ENCODE results near the gene TPP1. TPM values are rescaled to one million over a fixed set of nuclear protein-coding genes. Genes with fewer than 3 reads are reported as not detected.

The TPP1 gene
- total and polyA plus RNA-seq, 10 of the 15 experiments (the other 5 are each of a cell fraction or from before 2014, with no cell fraction given), result 7.5 to 64.6 (median 38.3) TPM

DNA sequence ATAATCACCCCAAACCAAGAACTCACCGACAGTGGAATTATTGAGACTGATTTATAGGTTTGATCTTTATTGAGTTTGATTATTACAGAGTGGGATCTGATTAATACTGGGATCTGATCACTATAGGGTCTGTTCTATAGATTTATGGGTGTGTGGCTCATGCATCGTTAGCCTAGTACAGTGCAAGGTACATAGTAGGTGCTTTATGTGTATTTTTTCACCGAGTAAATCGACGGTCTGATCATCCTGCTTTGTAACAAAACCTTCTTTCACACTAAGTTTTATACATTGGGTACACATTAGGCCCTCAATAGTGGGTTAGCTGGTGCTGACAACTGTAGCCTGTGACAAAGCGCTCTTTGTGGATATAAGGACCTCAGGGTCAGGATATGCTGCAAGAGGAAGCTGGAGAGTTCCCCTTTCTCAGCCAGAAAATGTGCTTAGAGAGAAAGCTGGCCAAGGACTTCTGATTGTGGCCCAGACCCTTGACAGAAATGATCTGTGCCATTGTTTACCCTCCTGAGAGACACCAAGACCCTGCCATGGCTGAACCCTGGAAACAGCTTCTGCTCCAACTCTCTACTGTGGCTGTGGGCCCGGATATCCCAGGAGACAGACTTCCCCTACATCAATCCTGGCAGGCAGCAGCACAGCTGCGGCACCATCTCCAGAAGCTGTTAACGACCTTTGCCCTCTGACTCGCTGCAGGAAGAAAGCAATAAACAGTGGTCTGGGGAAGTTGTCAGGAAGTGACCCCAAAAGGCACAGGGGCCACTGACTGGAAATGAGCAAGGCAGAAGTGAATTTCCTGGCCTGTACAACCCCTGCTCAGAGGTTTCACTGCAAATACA lies 16.1 kb upstream of the TPP1 start:
- CTCF ChIA-PET, result no interaction called here
- in situ Hi-C loops (cut with MboI) (no loop called here), intact Hi-C loops (cut with micrococcal nuclease; ENCODE audit: unreplicated experiment) (no loop called here)
- Histone ChIP-seq H4K20me1 (ENCODE audit: control insufficient read depth, insufficient read depth) (no peaks in the 10 kb centered on the region), H3K9ac (ENCODE audit: control insufficient read depth, insufficient read depth, low read length) (no peak overlapping the region), H3K27ac (ENCODE audit: control insufficient read depth, insufficient read depth) (no peak overlapping the region), H3K4me1 (ENCODE audit: control insufficient read depth, insufficient read depth, low read length) (no peaks in the 10 kb centered on the region), H3K9me3 (replicated peaks; ENCODE audit: control insufficient read depth, insufficient read depth, low read length) (no peaks in the 10 kb centered on the region), H2AFZ (ENCODE audit: control insufficient read depth, low read depth, low read length) (no peak overlapping the region), H3K27me3 (replicated peaks in 1 of 2; ENCODE audit: control insufficient read depth in 2 of 2, insufficient read depth in 2 of 2, low read length in 1 of 2) (no peaks in the 10 kb centered on the region), H3K36me3 (ENCODE audit: control insufficient read depth in 2 of 2, insufficient read depth in 2 of 2, low read length in 1 of 2) (no peaks in the 10 kb centered on the region), H3K4me3 (no peak overlapping the region), H3K4me2 (ENCODE audit: control insufficient read depth, insufficient read depth) (no peak overlapping the region), H3K79me2 (ENCODE audit: control insufficient read depth, insufficient read depth, low read length) (no peaks in the 10 kb centered on the region)
- BruUV-seq (replicated peaks), result no TSS peak
- ATAC-seq, result peak; percentile 13; the same call in 1 of the 3 replicates
- RAD21 ChIA-PET (ENCODE audit: unreplicated experiment), result no interaction called here
- no peak for FAIRE-seq
- SMC1A ChIA-PET (ENCODE audit: uncharacterized antibody, unreplicated experiment), result interaction anchor here (0.9 to 1.5 kb wide), 4 partner anchors 12 to 32 kb away, joined by 4 read pairs; no protein-coding TSS in a partner anchor
- POLR2A ChIA-PET, result interaction anchor here (0.9 to 1.4 kb wide), 3 partner anchors 24 to 48 kb away, joined by 3 to 4 read pairs (median 3); partner anchors contain the start of genes MRPL17 and TAF10
- DNase-seq (ENCODE audit: low read depth, low spot score), result no peak
- 47% methylated on average over 10 of the region's 10 CpGs for WGBS (ENCODE audit: insufficient coverage, insufficient replicate concordance, low lambda C conversion rate, missing lambda C conversion rate)
- TF ChIP-seq, protein P1, sequence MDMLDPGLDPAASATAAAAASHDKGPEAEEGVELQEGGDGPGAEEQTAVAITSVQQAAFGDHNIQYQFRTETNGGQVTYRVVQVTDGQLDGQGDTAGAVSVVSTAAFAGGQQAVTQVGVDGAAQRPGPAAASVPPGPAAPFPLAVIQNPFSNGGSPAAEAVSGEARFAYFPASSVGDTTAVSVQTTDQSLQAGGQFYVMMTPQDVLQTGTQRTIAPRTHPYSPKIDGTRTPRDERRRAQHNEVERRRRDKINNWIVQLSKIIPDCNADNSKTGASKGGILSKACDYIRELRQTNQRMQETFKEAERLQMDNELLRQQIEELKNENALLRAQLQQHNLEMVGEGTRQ (IDR thresholded peaks at IDR 0.05; ENCODE audit: borderline replicate concordance, low read depth, low read length), result no peak
- TF ChIP-seq CREB1 (IDR thresholded peaks at IDR 0.05; ENCODE audit: low read depth) (no peak), MYB (IDR thresholded peaks at IDR 0.05; ENCODE audit: borderline replicate concordance, low read depth, low read length) (no peak), STAT3 (IDR thresholded peaks at IDR 0.05; ENCODE audit: low read depth, low read length) (no peak), LARP7 (IDR thresholded peaks at IDR 0.05) (no peak), NR2C1 (IDR thresholded peaks at IDR 0.05) (peak; percentile 42; the same call in 1 of the 2 replicates), NR2F1 (conservative IDR thresholded peaks at IDR 0.05) (peak; percentile 59), KAT2A (conservative IDR thresholded peaks at IDR 0.05; ENCODE audit: control insufficient read depth, low read depth, low read length) (no peak), IKZF1 (conservative IDR thresholded peaks at IDR 0.05) (peak; percentile 48), IKZF2 (IDR thresholded peaks at IDR 0.05) (0 out of 4 replicates have a peak, but pooled peaks of 1 of the 2 experiments have one; percentile 21), POLR2A (IDR thresholded peaks at IDR 0.05; ENCODE audit: low read depth, low read length) (no peak), TBL1XR1 (IDR thresholded peaks at IDR 0.05; ENCODE audit: low read depth, low read length) (no peak), CHD4 (IDR thresholded peaks at IDR 0.05) (no peak), CBX5 (IDR thresholded peaks at IDR 0.05; ENCODE audit: low read depth) (no peak), TARDBP (IDR thresholded peaks at IDR 0.05; ENCODE audit: borderline replicate concordance) (no peak)
- TF ChIP-seq, protein P2, sequence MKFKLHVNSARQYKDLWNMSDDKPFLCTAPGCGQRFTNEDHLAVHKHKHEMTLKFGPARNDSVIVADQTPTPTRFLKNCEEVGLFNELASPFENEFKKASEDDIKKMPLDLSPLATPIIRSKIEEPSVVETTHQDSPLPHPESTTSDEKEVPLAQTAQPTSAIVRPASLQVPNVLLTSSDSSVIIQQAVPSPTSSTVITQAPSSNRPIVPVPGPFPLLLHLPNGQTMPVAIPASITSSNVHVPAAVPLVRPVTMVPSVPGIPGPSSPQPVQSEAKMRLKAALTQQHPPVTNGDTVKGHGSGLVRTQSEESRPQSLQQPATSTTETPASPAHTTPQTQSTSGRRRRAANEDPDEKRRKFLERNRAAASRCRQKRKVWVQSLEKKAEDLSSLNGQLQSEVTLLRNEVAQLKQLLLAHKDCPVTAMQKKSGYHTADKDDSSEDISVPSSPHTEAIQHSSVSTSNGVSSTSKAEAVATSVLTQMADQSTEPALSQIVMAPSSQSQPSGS (IDR thresholded peaks at IDR 0.05; ENCODE audit: low read length), result no peak
- TF ChIP-seq, protein P3, sequence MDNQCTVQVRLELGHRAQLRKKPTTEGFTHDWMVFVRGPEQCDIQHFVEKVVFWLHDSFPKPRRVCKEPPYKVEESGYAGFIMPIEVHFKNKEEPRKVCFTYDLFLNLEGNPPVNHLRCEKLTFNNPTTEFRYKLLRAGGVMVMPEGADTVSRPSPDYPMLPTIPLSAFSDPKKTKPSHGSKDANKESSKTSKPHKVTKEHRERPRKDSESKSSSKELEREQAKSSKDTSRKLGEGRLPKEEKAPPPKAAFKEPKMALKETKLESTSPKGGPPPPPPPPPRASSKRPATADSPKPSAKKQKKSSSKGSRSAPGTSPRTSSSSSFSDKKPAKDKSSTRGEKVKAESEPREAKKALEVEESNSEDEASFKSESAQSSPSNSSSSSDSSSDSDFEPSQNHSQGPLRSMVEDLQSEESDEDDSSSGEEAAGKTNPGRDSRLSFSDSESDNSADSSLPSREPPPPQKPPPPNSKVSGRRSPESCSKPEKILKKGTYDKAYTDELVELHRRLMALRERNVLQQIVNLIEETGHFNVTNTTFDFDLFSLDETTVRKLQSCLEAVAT (IDR thresholded peaks at IDR 0.05), result no peak
- TF ChIP-seq, protein P4, sequence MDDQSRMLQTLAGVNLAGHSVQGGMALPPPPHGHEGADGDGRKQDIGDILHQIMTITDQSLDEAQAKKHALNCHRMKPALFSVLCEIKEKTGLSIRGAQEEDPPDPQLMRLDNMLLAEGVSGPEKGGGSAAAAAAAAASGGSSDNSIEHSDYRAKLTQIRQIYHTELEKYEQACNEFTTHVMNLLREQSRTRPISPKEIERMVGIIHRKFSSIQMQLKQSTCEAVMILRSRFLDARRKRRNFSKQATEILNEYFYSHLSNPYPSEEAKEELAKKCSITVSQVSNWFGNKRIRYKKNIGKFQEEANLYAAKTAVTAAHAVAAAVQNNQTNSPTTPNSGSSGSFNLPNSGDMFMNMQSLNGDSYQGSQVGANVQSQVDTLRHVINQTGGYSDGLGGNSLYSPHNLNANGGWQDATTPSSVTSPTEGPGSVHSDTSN (IDR thresholded peaks at IDR 0.05; ENCODE audit: insufficient replicate concordance, low read depth, low read length), result no peak

Measured in GM12878 (cell line).